HepG2 (cell line): ENCODE measurements around the gene SIGLEC7. TPM values are rescaled to one million over a fixed set of nuclear protein-coding genes. Genes with fewer than 3 reads are reported as not detected.

Experiments used
- ATAC-seq: fragments of 200-7000 bp; cut with Tn5 transposase; 3 replicates; pipeline ENCODE4 v1.9.1; 2020; ENCODE audit warnings: mild to moderate bottlenecking, moderate library complexity
- BruUV-seq: library from RNA; stranded (reverse); fragments of 400-500 nt; replicated peaks from 2 replicates; lab custom pipeline; 2021; lab: Mats Ljungman, UMichigan
- CTCF ChIA-PET: fragments of 300-600 bp; formaldehyde crosslinking; extraction: SDS; loops from one replicate; lab custom pipeline; 2021; ENCODE audit warnings: low total read pairs, inconsistent platforms, low intra/inter-chr PET ratio; lab: Yijun Ruan, JAX
- POLR2A ChIA-PET: fragments of 350-600 bp; sonication (Branson Sonifier 250); formaldehyde crosslinking; loops from one replicate; lab custom pipeline; 2020; ENCODE audit warnings: antibody characterized with exemption, inconsistent platforms; lab: Yijun Ruan, JAX
- DNase-seq: peaks from one replicate; pipeline ENCODE4 v3.0.0-alpha.2; 2015; ENCODE audit warnings: low spot score
- FAIRE-seq: peaks from 3 replicates; lab custom pipeline; 2011; peaks lifted over from hg19 to GRCh38; lab: Jason Lieb, UNC
- H2AFZ ChIP-seq: one replicate; pipeline ENCODE4 v1.6.1; 2011; ENCODE audit warnings: low read length, inconsistent platforms
- H3K27ac ChIP-seq: fragments of 300-600 bp; 3 replicates; pipeline ENCODE4 v1.8.0; 2011; ENCODE audit warnings: mixed run types, mild to moderate bottlenecking, mixed read lengths, low read length, inconsistent platforms; ENCODE audit not compliant: insufficient read depth; ENCODE audit errors: extremely low read length
- H3K27me3 ChIP-seq, 2 experiments: fragments of 200-600 bp in 1 of 2; 2 replicates in 1 of 2; 3 replicates in 1 of 2; pipeline versions ENCODE4 v1.6.0 to v1.8.0; 2011; ENCODE audit warnings: low read length in 2 of 2, mild to moderate bottlenecking in 2 of 2, moderate library complexity in 2 of 2, inconsistent platforms in 1 of 2; ENCODE audit not compliant: insufficient read depth in 2 of 2, control insufficient read depth in 1 of 2
- H3K36me3 ChIP-seq, 2 experiments: fragments of 200-600 bp in 1 of 2; replicated peaks in 1 of 2; 2 replicates in 1 of 2; 3 replicates in 1 of 2; pipeline versions ENCODE4 v1.5.1 to v1.8.0; 2011; ENCODE audit warnings: low read length in 2 of 2, inconsistent platforms in 1 of 2; ENCODE audit not compliant: insufficient read depth in 2 of 2, control insufficient read depth in 1 of 2
- H3K4me1 ChIP-seq: 2 replicates; pipeline ENCODE4 v1.5.1; 2012; ENCODE audit warnings: low read length, inconsistent platforms; ENCODE audit not compliant: insufficient read depth
- H3K4me2 ChIP-seq: 2 replicates; pipeline ENCODE4 v1.6.0; 2011; ENCODE audit warnings: low read depth, low read length, inconsistent platforms
- H3K4me3 ChIP-seq, 3 experiments: fragments of 200-600 bp in 1 of 3; sonication (generic), shearing (Covaris generic) in 1 of 3; replicated peaks in 1 of 3; 2 replicates each; pipeline ENCODE4 v1.5.1; 2011 to 2016; ENCODE audit warnings: low read length in 3 of 3, inconsistent platforms in 2 of 3, low read depth in 2 of 3, mild to moderate bottlenecking in 2 of 3, control low read depth in 1 of 3, mixed read lengths in 1 of 3; ENCODE audit not compliant: insufficient read depth in 1 of 3
- H3K79me2 ChIP-seq: one replicate; pipeline ENCODE4 v1.6.1; 2011; ENCODE audit warnings: low read length, inconsistent platforms; ENCODE audit not compliant: insufficient read depth
- H3K9ac ChIP-seq: 2 replicates; pipeline ENCODE4 v1.6.0; 2011; ENCODE audit warnings: mild to moderate bottlenecking, low read depth, low read length, inconsistent platforms; ENCODE audit not compliant: insufficient read depth
- H3K9me3 ChIP-seq: 2 replicates; pipeline ENCODE4 v1.5.1; 2012; ENCODE audit warnings: mild to moderate bottlenecking, low read length
- H4K20me1 ChIP-seq: 2 replicates; pipeline ENCODE4 v1.6.0; 2011; ENCODE audit warnings: inconsistent platforms, mild to moderate bottlenecking, low read length, moderate library complexity; ENCODE audit not compliant: insufficient read depth
- ZNF234 ChIP-seq: sonication (generic); formaldehyde crosslinking; conservative IDR thresholded peaks from 2 replicates; pipeline ENCODE4 v1.5.1; 2020; ENCODE audit warnings: mild to moderate bottlenecking, missing genetic modification reagents
- WGBS: methylation state at CpG from one replicate; pipeline ENCODE4 v1.1.6; 2017; ENCODE audit warnings: low lambda C conversion rate; 5-methylcytosine and 5-hydroxymethylcytosine counted together
- in situ Hi-C: cut with HindIII; loops from 2 replicates; pipeline ENCODE4 v1.10.0; 2017; ENCODE audit warnings: low pct_unique_long_range_greater_than_20kb; ENCODE audit not compliant: extremely low pct_ligation_motif_present
- intact Hi-C: fragments of 100-400 bp; cut with micrococcal nuclease; formaldehyde crosslinking; loops from one replicate; pipeline ENCODE4 v1.10.0; 2022; ENCODE audit not compliant: unreplicated experiment
- polyA plus RNA-seq, 8 experiments: library from polyadenylated mRNA; depleted of rRNA in 3 of 8; stranded (reverse) in 7 of 8; unstranded in 1 of 8; fragments of >200 nt; fragmentation: Illumina TruSeq in 4 of 8; extraction: Trizol in 4 of 8; gene quantifications; 2 replicates each; pipeline versions ENCODE4 v1.2.1 to v1.2.3, GENCODE V29; 2011 to 2016; ENCODE audit warnings: low read depth in 4 of 8, missing spikeins in 1 of 8, mixed read lengths in 1 of 8; ENCODE audit not compliant: insufficient read depth in 1 of 8
- total RNA-seq, 5 experiments: library from RNA; depleted of rRNA; stranded (reverse); fragments of >200 nt; fragmentation: Illumina TruSeq; extraction: Trizol; gene quantifications; 2 replicates each; pipeline ENCODE4 v1.2.3, GENCODE V29; 2016; ENCODE audit warnings: low read depth in 1 of 5
- TF ChIP-seq, protein P1 (sequence below): sonication (generic); formaldehyde crosslinking; IDR thresholded peaks from 2 replicates; pipeline ENCODE4 v1.4.0; 2020; ENCODE audit warnings: missing genetic modification reagents
- TF ChIP-seq, protein P2 (sequence below): sonication (generic); formaldehyde crosslinking; IDR thresholded peaks from 2 replicates; pipeline ENCODE4 v1.4.0; 2020; ENCODE audit warnings: missing genetic modification reagents
- TF ChIP-seq, protein P3 (sequence below): sonication (generic); formaldehyde crosslinking; IDR thresholded peaks from 2 replicates; pipeline ENCODE4 v1.8.0; 2022; ENCODE audit warnings: mild to moderate bottlenecking, missing genetic modification reagents

SIGLEC7 gene
- total and polyA plus RNA-seq, 2 of the 13 experiments (the other 11 are each of a cell fraction or from before 2014, with no cell fraction given): not detected

DNA sequence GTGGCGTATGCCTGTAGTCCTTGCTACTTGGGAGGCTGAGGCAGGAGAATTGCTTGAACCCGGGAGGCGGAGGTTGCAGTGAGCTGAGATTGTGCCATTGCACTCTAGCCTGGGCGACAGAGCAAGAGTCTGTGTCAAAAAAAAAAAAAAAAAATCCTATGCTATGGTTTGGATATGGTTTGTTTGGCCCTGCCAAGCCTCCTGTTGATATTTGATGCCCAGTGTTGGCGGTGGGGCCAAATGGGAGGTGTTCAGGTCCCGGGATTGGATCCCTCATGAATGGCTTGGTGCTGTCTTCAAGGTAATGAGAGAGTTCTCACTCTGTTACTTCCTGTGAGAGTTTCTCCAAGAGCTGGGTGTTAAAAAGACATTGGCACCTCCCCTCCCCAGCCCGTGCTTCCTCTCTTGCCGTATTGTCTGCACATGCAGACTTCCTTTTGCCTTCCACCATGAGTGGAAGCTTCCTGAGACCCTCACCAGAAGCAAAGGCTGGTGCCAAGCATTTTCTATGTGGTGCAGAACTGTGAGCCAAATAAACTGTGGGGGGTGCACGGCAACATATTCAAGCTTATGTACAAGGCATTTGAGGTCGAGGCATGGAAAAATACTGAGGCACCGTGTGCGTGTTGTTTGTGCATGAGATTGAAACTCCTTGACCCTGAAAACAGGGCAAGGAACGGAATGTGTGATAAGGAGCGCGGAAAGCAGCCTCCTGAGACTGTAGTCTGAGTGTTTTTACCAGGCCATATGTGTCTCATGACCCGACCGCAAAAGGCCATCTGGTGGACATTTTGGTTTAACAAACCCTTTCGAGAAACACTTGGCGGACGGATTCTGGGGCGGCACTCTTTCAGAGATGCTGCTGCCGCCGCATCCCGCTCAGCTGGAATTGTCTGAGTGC is 10.1 kb upstream of the SIGLEC7 start:
- ChIA-PET CTCF (no interaction called here), POLR2A (interaction anchor here (0.7 kb wide), 1 partner anchor 215 kb away, joined by 3 read pairs; no protein-coding TSS in a partner anchor)
- Histone ChIP-seq H3K4me1 (no peaks in the 10 kb centered on the region), H3K9me3 (no peaks in the 10 kb centered on the region), H4K20me1 (no peaks in the 10 kb centered on the region), H2AFZ (no peak overlapping the region), H3K27ac (no peak overlapping the region), H3K27me3 (peaks cover under 1 to 30% of the 10 kb centered on the region in 2 experiments; a peak in 4 of 5 replicates), H3K4me3 (no peak overlapping the region), H3K4me2 (no peak overlapping the region), H3K36me3 (no peaks in the 10 kb centered on the region), H3K9ac (no peak overlapping the region), H3K79me2 (no peaks in the 10 kb centered on the region)
- ATAC-seq (no peak), DNase-seq (no peak), FAIRE-seq (no peak)
- BruUV-seq: no TSS peak
- intact Hi-C loops (no loop called here), in situ Hi-C loops (no loop called here)
- WGBS: 39% methylated on average over 24 of the region's 24 CpGs
- no peak for TF ChIP-seq ZNF234 (CRISPR knock-in tag)
- TF ChIP-seq, protein P1, sequence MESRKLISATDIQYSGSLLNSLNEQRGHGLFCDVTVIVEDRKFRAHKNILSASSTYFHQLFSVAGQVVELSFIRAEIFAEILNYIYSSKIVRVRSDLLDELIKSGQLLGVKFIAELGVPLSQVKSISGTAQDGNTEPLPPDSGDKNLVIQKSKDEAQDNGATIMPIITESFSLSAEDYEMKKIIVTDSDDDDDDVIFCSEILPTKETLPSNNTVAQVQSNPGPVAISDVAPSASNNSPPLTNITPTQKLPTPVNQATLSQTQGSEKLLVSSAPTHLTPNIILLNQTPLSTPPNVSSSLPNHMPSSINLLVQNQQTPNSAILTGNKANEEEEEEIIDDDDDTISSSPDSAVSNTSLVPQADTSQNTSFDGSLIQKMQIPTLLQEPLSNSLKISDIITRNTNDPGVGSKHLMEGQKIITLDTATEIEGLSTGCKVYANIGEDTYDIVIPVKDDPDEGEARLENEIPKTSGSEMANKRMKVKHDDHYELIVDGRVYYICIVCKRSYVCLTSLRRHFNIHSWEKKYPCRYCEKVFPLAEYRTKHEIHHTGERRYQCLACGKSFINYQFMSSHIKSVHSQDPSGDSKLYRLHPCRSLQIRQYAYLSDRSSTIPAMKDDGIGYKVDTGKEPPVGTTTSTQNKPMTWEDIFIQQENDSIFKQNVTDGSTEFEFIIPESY (CRISPR knock-in tag): 0 out of 2 replicates have a peak, but pooled peaks have one; percentile 26

DNA sequence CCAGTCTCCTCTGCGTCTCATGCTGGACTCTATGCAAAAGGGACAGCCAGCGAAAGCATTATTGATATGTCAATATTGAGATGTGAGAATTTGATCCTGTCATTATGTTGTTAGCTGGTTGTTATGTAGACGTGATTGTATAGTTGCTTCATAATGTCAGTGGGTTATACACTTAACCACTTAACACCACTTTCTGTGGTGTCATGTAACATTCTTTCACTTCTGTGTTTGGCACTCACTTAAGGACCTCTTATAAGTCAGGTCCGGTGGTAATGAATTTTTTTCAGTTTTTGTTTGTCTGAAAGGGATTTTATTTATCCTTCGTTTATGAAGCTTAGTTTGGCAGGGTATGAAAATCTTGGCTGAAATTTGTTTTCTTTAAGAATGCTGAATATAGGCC is 7.1 kb upstream of the SIGLEC7 start:
- no peak overlapping the region for H3K4me3 ChIP-seq
- no peak overlapping the region for H3K4me2 ChIP-seq
- no peaks in the 10 kb centered on the region for H3K9me3 ChIP-seq
- H3K9ac ChIP-seq: no peak overlapping the region
- 20% methylated on average over 5 of the region's 5 CpGs for WGBS
- no TSS peak for BruUV-seq
- no peak for FAIRE-seq
- H3K27ac ChIP-seq: no peak overlapping the region
- no peaks in the 10 kb centered on the region for H3K79me2 ChIP-seq
- H3K27me3 ChIP-seq: peaks cover 2 to 40% of the 10 kb centered on the region in 2 experiments; a peak in 2 of 5 replicates
- ChIA-PET CTCF (no interaction called here), POLR2A (no interaction called here)
- in situ Hi-C loops (no loop called here), intact Hi-C loops (no loop called here)
- no peaks in the 10 kb centered on the region for H3K36me3 ChIP-seq
- no peaks in the 10 kb centered on the region for H3K4me1 ChIP-seq
- no peak for ATAC-seq
- no peak for DNase-seq
- H4K20me1 ChIP-seq: no peaks in the 10 kb centered on the region
- H2AFZ ChIP-seq: no peak overlapping the region
- TF ChIP-seq, protein P2, sequence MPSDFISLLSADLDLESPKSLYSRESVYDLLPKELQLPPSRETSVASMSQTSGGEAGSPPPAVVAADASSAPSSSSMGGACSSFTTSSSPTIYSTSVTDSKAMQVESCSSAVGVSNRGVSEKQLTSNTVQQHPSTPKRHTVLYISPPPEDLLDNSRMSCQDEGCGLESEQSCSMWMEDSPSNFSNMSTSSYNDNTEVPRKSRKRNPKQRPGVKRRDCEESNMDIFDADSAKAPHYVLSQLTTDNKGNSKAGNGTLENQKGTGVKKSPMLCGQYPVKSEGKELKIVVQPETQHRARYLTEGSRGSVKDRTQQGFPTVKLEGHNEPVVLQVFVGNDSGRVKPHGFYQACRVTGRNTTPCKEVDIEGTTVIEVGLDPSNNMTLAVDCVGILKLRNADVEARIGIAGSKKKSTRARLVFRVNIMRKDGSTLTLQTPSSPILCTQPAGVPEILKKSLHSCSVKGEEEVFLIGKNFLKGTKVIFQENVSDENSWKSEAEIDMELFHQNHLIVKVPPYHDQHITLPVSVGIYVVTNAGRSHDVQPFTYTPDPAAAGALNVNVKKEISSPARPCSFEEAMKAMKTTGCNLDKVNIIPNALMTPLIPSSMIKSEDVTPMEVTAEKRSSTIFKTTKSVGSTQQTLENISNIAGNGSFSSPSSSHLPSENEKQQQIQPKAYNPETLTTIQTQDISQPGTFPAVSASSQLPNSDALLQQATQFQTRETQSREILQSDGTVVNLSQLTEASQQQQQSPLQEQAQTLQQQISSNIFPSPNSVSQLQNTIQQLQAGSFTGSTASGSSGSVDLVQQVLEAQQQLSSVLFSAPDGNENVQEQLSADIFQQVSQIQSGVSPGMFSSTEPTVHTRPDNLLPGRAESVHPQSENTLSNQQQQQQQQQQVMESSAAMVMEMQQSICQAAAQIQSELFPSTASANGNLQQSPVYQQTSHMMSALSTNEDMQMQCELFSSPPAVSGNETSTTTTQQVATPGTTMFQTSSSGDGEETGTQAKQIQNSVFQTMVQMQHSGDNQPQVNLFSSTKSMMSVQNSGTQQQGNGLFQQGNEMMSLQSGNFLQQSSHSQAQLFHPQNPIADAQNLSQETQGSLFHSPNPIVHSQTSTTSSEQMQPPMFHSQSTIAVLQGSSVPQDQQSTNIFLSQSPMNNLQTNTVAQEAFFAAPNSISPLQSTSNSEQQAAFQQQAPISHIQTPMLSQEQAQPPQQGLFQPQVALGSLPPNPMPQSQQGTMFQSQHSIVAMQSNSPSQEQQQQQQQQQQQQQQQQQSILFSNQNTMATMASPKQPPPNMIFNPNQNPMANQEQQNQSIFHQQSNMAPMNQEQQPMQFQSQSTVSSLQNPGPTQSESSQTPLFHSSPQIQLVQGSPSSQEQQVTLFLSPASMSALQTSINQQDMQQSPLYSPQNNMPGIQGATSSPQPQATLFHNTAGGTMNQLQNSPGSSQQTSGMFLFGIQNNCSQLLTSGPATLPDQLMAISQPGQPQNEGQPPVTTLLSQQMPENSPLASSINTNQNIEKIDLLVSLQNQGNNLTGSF (CRISPR knock-in tag): no peak
- TF ChIP-seq, protein P3, sequence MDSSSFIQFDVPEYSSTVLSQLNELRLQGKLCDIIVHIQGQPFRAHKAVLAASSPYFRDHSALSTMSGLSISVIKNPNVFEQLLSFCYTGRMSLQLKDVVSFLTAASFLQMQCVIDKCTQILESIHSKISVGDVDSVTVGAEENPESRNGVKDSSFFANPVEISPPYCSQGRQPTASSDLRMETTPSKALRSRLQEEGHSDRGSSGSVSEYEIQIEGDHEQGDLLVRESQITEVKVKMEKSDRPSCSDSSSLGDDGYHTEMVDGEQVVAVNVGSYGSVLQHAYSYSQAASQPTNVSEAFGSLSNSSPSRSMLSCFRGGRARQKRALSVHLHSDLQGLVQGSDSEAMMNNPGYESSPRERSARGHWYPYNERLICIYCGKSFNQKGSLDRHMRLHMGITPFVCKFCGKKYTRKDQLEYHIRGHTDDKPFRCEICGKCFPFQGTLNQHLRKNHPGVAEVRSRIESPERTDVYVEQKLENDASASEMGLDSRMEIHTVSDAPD: no peak
